ENCODE measurements around the gene C1orf53.

DNA sequence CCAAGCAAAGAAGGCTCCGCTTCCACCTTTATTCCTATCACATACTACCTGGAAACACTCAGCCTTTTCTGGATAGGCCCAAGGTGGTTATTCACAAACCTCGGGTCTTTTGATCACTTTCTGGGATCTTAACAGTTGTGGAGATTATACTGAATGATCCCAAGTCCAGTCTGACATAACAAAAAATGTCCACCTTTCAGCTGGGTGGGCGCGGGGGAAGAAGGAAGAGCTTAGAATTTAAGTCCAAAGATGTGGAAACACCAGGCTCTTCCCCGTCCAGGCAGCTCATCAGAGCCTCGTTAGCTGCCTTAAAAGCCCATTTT, 338 bp upstream of the C1orf53 start:
- TF ChIP-seq, protein P1, sequence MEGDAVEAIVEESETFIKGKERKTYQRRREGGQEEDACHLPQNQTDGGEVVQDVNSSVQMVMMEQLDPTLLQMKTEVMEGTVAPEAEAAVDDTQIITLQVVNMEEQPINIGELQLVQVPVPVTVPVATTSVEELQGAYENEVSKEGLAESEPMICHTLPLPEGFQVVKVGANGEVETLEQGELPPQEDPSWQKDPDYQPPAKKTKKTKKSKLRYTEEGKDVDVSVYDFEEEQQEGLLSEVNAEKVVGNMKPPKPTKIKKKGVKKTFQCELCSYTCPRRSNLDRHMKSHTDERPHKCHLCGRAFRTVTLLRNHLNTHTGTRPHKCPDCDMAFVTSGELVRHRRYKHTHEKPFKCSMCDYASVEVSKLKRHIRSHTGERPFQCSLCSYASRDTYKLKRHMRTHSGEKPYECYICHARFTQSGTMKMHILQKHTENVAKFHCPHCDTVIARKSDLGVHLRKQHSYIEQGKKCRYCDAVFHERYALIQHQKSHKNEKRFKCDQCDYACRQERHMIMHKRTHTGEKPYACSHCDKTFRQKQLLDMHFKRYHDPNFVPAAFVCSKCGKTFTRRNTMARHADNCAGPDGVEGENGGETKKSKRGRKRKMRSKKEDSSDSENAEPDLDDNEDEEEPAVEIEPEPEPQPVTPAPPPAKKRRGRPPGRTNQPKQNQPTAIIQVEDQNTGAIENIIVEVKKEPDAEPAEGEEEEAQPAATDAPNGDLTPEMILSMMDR (IDR thresholded peaks at IDR 0.05) = no peak
- TF ChIP-seq POLR2A (IDR thresholded peaks at IDR 0.05) = no peak
